GM12878 (cell line): ENCODE results near the gene DNAJB14. TPM values are rescaled to one million over a fixed set of nuclear protein-coding genes. Genes with fewer than 3 reads are reported as not detected.

Source experiments
- ATAC-seq: fragments of 200-7000 bp; cut with Tn5 transposase; 3 replicates; pipeline ENCODE4 v1.9.1; 2020; ENCODE audit warnings: mild to moderate bottlenecking, moderate library complexity
- BruUV-seq: library from RNA; stranded (reverse); fragments of 400-500 nt; replicated peaks from 2 replicates; lab custom pipeline; 2021; lab: Mats Ljungman, UMichigan
- CTCF ChIA-PET: fragments of 300-600 bp; sonication (Branson Sonifier 250); formaldehyde crosslinking; extraction: SDS; loops from one replicate; lab custom pipeline; 2021; ENCODE audit warnings: inconsistent platforms; lab: Yijun Ruan, JAX
- POLR2A ChIA-PET: fragments of 350-600 bp; formaldehyde crosslinking; extraction: SDS; loops from one replicate; lab custom pipeline; 2021; ENCODE audit warnings: inconsistent platforms; lab: Charles Lee
- RAD21 ChIA-PET: fragments of 300-600 bp; sonication (Branson Sonifier 250); formaldehyde crosslinking; loops from one replicate; lab custom pipeline; 2023; ENCODE audit warnings: antibody characterized with exemption; ENCODE audit not compliant: unreplicated experiment; lab: Charles Lee
- SMC1A ChIA-PET: fragments of 300-600 bp; sonication (Branson Sonifier 250); formaldehyde crosslinking; loops from one replicate; lab custom pipeline; 2023; ENCODE audit not compliant: unreplicated experiment, uncharacterized antibody; lab: Charles Lee
- DNase-seq: peaks from one replicate; pipeline ENCODE4 v3.0.0-alpha.2; 2011; ENCODE audit warnings: low read depth, low spot score
- FAIRE-seq: peaks from 3 replicates; lab custom pipeline; 2011; peaks lifted over from hg19 to GRCh38; lab: Jason Lieb, UNC
- H2AFZ ChIP-seq: 2 replicates; pipeline ENCODE4 v1.6.0; 2011; ENCODE audit warnings: low read depth, low read length, control low read depth; ENCODE audit not compliant: control insufficient read depth
- H3K27ac ChIP-seq: 2 replicates; pipeline ENCODE4 v1.5.1; 2011; ENCODE audit warnings: control low read depth; ENCODE audit not compliant: control insufficient read depth, insufficient read depth
- H3K27me3 ChIP-seq, 2 experiments: replicated peaks in 1 of 2; 2 replicates each; pipeline versions ENCODE4 v1.6.0 to v1.6.1; 2011; ENCODE audit warnings: low read length in 1 of 2; ENCODE audit not compliant: control insufficient read depth in 2 of 2, insufficient read depth in 2 of 2
- H3K36me3 ChIP-seq, 2 experiments: 2 replicates each; pipeline ENCODE4 v1.5.1; 2011; ENCODE audit warnings: low read length in 1 of 2; ENCODE audit not compliant: control insufficient read depth in 2 of 2, insufficient read depth in 2 of 2
- H3K4me1 ChIP-seq: 2 replicates; pipeline ENCODE4 v1.6.1; 2011; ENCODE audit warnings: mild to moderate bottlenecking, low read length, moderate library complexity, mixed read lengths; ENCODE audit not compliant: control insufficient read depth, insufficient read depth
- H3K4me2 ChIP-seq: 2 replicates; pipeline ENCODE4 v1.6.0; 2011; ENCODE audit warnings: control low read depth; ENCODE audit not compliant: control insufficient read depth, insufficient read depth
- H3K4me3 ChIP-seq: fragments of 200-600 bp; sonication (generic); 2 replicates; pipeline ENCODE4 v1.5.1; 2016
- H3K79me2 ChIP-seq: 2 replicates; pipeline ENCODE4 v1.6.0; 2011; ENCODE audit warnings: low read length; ENCODE audit not compliant: control insufficient read depth, insufficient read depth
- H3K9ac ChIP-seq: 2 replicates; pipeline ENCODE4 v1.8.0; 2011; ENCODE audit warnings: low read length, control low read depth, mixed read lengths; ENCODE audit not compliant: control insufficient read depth, insufficient read depth
- H3K9me3 ChIP-seq: replicated peaks from 3 replicates; pipeline ENCODE4 v1.5.1; 2011; ENCODE audit warnings: mild to moderate bottlenecking, low read length; ENCODE audit not compliant: control insufficient read depth, insufficient read depth
- H4K20me1 ChIP-seq: 2 replicates; pipeline ENCODE4 v1.6.0; 2011; ENCODE audit not compliant: control insufficient read depth, insufficient read depth
- CBFB ChIP-seq: IDR thresholded peaks from 2 replicates; pipeline ENCODE4 v1.6.1; 2016; ENCODE audit warnings: antibody characterized with exemption, low read depth
- LARP7 ChIP-seq: fragments of 450-650 bp; IDR thresholded peaks from 2 replicates; pipeline ENCODE4 v1.6.1; 2017; ENCODE audit warnings: mild to moderate bottlenecking
- RBBP5 ChIP-seq: fragments of 200-600 bp; sonication (generic); conservative IDR thresholded peaks from 2 replicates; pipeline ENCODE4 v1.6.1; 2016
- RELA ChIP-seq: fragments of 450-650 bp; IDR thresholded peaks from 2 replicates; pipeline ENCODE4 v1.8.0; 2014; ENCODE audit warnings: borderline replicate concordance; ENCODE audit not compliant: partially characterized antibody
- RFX5 ChIP-seq: IDR thresholded peaks from 2 replicates; pipeline ENCODE4 v1.6.1; 2011; ENCODE audit warnings: low read depth, low read length, improper control_type of control experiment
- SMAD5 ChIP-seq: IDR thresholded peaks from 2 replicates; pipeline ENCODE4 v1.6.1; 2016; ENCODE audit warnings: antibody characterized with exemption, low read depth
- SRF ChIP-seq, 2 experiments: IDR thresholded peaks; 2 replicates each; pipeline ENCODE4 v1.6.1; 2011; ENCODE audit warnings: low read depth in 2 of 2, low read length in 2 of 2, mild to moderate bottlenecking in 1 of 2, moderate library complexity in 1 of 2
- STAT1 ChIP-seq: fragments of 450-650 bp; conservative IDR thresholded peaks from 2 replicates; pipeline ENCODE4 v1.6.1; 2014; ENCODE audit warnings: antibody characterized with exemption, mild to moderate bottlenecking
- TBL1XR1 ChIP-seq: IDR thresholded peaks from 2 replicates; pipeline ENCODE4 v1.6.1; 2012; ENCODE audit warnings: low read depth, low read length, improper control_type of control experiment
- TCF7 ChIP-seq: IDR thresholded peaks from 2 replicates; pipeline ENCODE4 v1.6.1; 2014; ENCODE audit warnings: antibody characterized with exemption, borderline replicate concordance
- YY1 ChIP-seq: IDR thresholded peaks from 2 replicates; pipeline ENCODE4 v1.6.1; 2011; ENCODE audit warnings: low read depth, mild to moderate bottlenecking, low read length
- ZNF217 ChIP-seq: fragments of 450-650 bp; IDR thresholded peaks from 2 replicates; pipeline ENCODE4 v1.6.1; 2017; ENCODE audit warnings: antibody characterized with exemption, mild to moderate bottlenecking
- WGBS: methylation state at CpG from one replicate; pipeline ENCODE4 v1.1.6; 2016; ENCODE audit warnings: low lambda C conversion rate; ENCODE audit not compliant: insufficient replicate concordance, insufficient coverage; ENCODE audit errors: missing lambda C conversion rate; 5-methylcytosine and 5-hydroxymethylcytosine counted together
- in situ Hi-C: fragments of 300-500 bp; cut with MboI; formaldehyde crosslinking; loops from 9 replicates; pipeline ENCODE4 v1.14.3; 2018; ENCODE audit warnings: mixed read lengths
- intact Hi-C: fragments of 100-400 bp; cut with micrococcal nuclease; formaldehyde crosslinking; loops from one replicate; pipeline ENCODE4 v1.14.2; 2022; ENCODE audit not compliant: unreplicated experiment
- polyA plus RNA-seq, 11 experiments: library from polyadenylated mRNA; depleted of rRNA in 4 of 11; unstranded in 6 of 11; stranded (reverse) in 5 of 11; fragments of >200 nt; fragmentation: Nextera tagmentation in 4 of 11; fragmentation: Illumina TruSeq in 1 of 11; extraction: Ambion mirVana in 4 of 11; extraction: Trizol in 1 of 11; gene quantifications; 1 replicate in 1 of 11; 2 replicates in 10 of 11; pipeline versions ENCODE4 v1.2.1 to v1.2.3, GENCODE V29; 2011 to 2016; ENCODE audit warnings: inconsistent platforms in 2 of 11, missing spikeins in 2 of 11, low read depth in 1 of 11
- total RNA-seq, 4 experiments: library from RNA; depleted of rRNA in 3 of 4; stranded (reverse); fragments of >200 nt in 3 of 4; fragmentation: Illumina TruSeq in 1 of 4; extraction: Trizol in 1 of 4; gene quantifications; 2 replicates each; pipeline versions ENCODE4 v1.2.1 to v1.2.3, GENCODE V29; 2013 to 2021
- TF ChIP-seq, protein P1 (sequence below): fragments of 450-650 bp; IDR thresholded peaks from 2 replicates; pipeline ENCODE4 v1.6.1; 2018; ENCODE audit warnings: mild to moderate bottlenecking, low read depth, moderate library complexity; ENCODE audit not compliant: partially characterized antibody
- TF ChIP-seq, protein P2 (sequence below): fragments of 450-650 bp; IDR thresholded peaks from 2 replicates; pipeline ENCODE4 v1.6.1; 2017; ENCODE audit warnings: mild to moderate bottlenecking

DNAJB14 gene
- total and polyA plus RNA-seq, 10 of the 15 experiments (the other 5 are each of a cell fraction or from before 2014, with no cell fraction given) = 9.5 to 49.2 (median 27.8) TPM

DNA sequence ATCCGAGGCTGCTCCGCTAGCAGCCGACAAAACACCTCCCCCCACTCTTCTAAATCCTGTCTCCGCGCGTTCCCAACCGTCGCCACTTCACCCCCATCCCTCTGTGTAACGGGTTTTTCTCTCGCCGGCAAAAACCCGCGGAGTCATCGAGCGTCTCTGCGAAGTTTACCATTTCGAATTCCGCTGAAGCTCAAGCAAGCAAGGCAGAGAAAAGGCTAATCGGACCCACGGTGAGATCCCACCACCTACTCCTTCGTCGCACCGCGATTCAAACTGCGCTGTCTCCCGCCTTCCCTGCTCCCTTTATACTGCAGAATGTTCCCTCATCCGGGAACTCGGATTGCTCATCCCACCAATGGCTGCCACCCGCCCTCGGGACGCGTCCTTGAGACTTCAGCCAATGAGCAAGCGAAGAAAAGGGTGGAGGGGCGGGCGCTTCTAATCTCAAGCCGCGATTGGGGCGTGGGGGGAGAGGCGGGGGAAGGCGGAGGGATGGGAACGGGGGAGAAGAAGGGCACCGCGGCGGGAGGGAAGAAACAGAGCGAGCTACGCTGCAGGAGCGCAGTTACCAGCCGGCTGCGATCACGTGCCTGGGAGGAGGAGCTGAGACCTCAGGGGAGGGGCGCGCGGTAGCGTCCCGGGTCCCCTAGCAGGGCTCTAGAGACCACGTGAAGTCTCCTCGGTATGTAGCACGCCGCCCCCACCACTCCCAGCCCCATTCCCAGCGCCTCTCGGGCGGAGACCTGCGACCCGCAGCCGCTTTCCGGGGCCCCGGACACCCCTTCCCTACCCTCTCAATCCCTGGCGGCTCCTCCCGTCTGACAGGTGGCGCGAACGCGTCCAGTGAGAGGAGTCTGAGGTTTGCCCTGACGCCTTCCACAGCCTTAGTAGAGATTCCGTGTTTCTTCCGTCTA lies 3.8 kb upstream of the DNAJB14 start, which contains the start of gene H2AZ1 (continued):
- TF ChIP-seq YY1 = peak; percentile 91
- TF ChIP-seq SRF (IDR thresholded peaks at IDR 0.05; ENCODE audit: low read depth in 2 of 2, low read length in 2 of 2) = 0 out of 4 replicates have a peak, but pooled peaks of 1 of the 2 experiments have one; percentile 6
- peak; percentile 92 for TF ChIP-seq CBFB
- peak; percentile 53; the same call in 1 of the 2 replicates for TF ChIP-seq LARP7

DNA sequence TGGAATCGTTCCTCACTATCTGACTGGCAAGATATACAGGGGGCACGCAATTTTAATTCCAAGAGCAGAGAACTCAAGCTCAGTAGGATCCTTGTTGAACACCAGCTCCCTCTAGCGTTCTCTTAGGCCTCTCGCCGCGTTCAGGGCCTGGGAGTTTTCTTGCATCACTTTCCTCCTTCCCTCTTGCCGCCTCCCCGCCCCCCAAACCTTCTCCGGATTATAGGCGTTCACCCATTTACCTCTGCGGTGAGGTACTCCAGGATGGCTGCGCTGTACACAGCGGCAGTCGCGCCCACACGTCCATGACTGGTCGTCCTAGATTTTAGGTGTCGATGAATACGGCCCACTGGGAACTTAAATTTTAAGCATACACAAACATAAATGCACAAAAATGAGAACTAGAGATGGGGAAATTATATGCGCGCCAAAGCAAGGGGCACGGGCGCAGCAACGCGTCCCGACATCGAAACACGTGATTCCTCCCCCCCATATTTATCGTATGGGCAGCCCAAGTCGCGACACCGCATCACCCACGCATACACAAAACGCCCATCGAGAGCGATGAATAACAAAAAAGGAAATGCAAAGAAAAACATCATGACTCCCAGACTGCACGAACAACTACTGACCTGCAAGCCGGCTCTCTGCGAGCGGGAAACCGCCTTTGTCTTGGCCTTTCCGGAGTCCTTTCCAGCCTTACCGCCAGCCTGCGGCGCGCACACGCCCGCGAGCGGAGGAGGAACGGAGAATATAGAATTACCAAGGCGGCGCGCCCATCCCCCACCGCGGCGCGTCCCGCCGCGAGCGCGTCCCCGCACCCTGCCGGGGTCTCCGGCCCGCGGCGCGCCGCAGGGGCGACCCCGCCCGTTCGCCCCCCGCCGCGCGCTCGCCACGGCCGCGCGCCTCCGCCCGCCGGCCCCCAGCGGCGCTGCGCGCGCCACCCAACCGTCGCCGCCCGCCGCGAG lies 2.9 kb upstream of the DNAJB14 start:
- H3K27me3 ChIP-seq = no peaks in the 10 kb centered on the region
- TSS peak; percentile 52 for BruUV-seq
- SMC1A ChIA-PET = interaction anchor here (0.6 to 4.6 kb wide), 23 partner anchors 11 to 873 kb away, joined by 3 to 42 read pairs (median 4); partner anchors contain the start of genes DAPP1, LAMTOR3 and TRMT10A
- peak overlapping the region; percentile 97 for H3K27ac ChIP-seq
- H2AFZ ChIP-seq = peak overlapping the region; percentile 56
- ATAC-seq = peak; percentile 39
- no peaks in the 10 kb centered on the region for H3K36me3 ChIP-seq
- in situ Hi-C loops (loop anchor here (5.0 to 25.0 kb wide), 3 partner anchors 127 to 862 kb away; partner anchors contain the start of genes ADH5 and TRMT10A), intact Hi-C loops (loop anchor here (1.0 to 5.0 kb wide), 5 partner anchors 55 to 1022 kb away; partner anchors contain the start of genes DAPP1, EIF4E and LAMTOR3)
- no peaks in the 10 kb centered on the region for H3K9me3 ChIP-seq
- POLR2A ChIA-PET = interaction anchor here (0.6 to 5.1 kb wide), 11 partner anchors 9 to 386 kb away, joined by 3 to 27 read pairs (median 5); partner anchors contain the start of genes DAPP1, LAMTOR3 and TRMT10A
- peak overlapping the region; percentile 94 for H3K4me3 ChIP-seq
- CTCF ChIA-PET = interaction anchor here (0.5 to 5.0 kb wide), 19 partner anchors 22 to 144 kb away, joined by 3 to 106 read pairs (median 8); partner anchors contain the start of genes DAPP1 and LAMTOR3
- peak overlapping the region; percentile 98 for H3K9ac ChIP-seq
- H3K79me2 ChIP-seq = peaks cover 55% of the 10 kb centered on the region
- peaks cover 7% of the 10 kb centered on the region; the same call in 1 of the 2 replicates for H3K4me1 ChIP-seq
- WGBS = under 1% methylated on average over 58 of the region's 98 CpGs
- peak overlapping the region; percentile 94 for H3K4me2 ChIP-seq
- DNase-seq = peak; percentile 77
- peak; percentile 96 for FAIRE-seq
- RAD21 ChIA-PET = interaction anchor here (0.5 to 6.2 kb wide), 11 partner anchors 22 to 364 kb away, joined by 3 to 95 read pairs (median 5); partner anchors contain the start of genes DAPP1 and LAMTOR3
- H4K20me1 ChIP-seq = no peaks in the 10 kb centered on the region
- TF ChIP-seq, protein P1, sequence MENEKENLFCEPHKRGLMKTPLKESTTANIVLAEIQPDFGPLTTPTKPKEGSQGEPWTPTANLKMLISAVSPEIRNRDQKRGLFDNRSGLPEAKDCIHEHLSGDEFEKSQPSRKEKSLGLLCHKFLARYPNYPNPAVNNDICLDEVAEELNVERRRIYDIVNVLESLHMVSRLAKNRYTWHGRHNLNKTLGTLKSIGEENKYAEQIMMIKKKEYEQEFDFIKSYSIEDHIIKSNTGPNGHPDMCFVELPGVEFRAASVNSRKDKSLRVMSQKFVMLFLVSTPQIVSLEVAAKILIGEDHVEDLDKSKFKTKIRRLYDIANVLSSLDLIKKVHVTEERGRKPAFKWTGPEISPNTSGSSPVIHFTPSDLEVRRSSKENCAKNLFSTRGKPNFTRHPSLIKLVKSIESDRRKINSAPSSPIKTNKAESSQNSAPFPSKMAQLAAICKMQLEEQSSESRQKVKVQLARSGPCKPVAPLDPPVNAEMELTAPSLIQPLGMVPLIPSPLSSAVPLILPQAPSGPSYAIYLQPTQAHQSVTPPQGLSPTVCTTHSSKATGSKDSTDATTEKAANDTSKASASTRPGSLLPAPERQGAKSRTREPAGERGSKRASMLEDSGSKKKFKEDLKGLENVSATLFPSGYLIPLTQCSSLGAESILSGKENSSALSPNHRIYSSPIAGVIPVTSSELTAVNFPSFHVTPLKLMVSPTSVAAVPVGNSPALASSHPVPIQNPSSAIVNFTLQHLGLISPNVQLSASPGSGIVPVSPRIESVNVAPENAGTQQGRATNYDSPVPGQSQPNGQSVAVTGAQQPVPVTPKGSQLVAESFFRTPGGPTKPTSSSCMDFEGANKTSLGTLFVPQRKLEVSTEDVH = no peak
- no peak for TF ChIP-seq RBBP5
- TF ChIP-seq SMAD5 = no peak
- TF ChIP-seq RELA = no peak
- TF ChIP-seq, protein P2, sequence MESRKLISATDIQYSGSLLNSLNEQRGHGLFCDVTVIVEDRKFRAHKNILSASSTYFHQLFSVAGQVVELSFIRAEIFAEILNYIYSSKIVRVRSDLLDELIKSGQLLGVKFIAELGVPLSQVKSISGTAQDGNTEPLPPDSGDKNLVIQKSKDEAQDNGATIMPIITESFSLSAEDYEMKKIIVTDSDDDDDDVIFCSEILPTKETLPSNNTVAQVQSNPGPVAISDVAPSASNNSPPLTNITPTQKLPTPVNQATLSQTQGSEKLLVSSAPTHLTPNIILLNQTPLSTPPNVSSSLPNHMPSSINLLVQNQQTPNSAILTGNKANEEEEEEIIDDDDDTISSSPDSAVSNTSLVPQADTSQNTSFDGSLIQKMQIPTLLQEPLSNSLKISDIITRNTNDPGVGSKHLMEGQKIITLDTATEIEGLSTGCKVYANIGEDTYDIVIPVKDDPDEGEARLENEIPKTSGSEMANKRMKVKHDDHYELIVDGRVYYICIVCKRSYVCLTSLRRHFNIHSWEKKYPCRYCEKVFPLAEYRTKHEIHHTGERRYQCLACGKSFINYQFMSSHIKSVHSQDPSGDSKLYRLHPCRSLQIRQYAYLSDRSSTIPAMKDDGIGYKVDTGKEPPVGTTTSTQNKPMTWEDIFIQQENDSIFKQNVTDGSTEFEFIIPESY = no peak
- no peak for TF ChIP-seq TBL1XR1
- TF ChIP-seq TCF7 = no peak
- TF ChIP-seq STAT1 = no peak
- no peak for TF ChIP-seq ZNF217
- no peak for TF ChIP-seq RFX5
